KMS-11 (cell line): Measurements from ENCODE around the gene ZBTB25.
A peak's percentile ranks its signal among the peaks of the same experiment; 100 is the strongest.

ENCODE experiments used
- H2AFZ ChIP-seq: fragments of 200-600 bp; sonication (generic); 2 replicates; pipeline ENCODE4 v1.6.1; 2016; ENCODE audit warnings: antibody characterized with exemption, mixed run types, low read depth
- H3K27ac ChIP-seq: fragments of 200-600 bp; sonication (generic); 2 replicates; pipeline ENCODE4 v1.6.1; 2016; ENCODE audit warnings: mild to moderate bottlenecking, mixed run types
- H3K27me3 ChIP-seq: fragments of 200-600 bp; sonication (generic); 2 replicates; pipeline ENCODE4 v1.6.1; 2017; ENCODE audit warnings: mild to moderate bottlenecking, low read depth, mixed run types, moderate library complexity; ENCODE audit not compliant: insufficient read depth
- H3K36me3 ChIP-seq: fragments of 200-600 bp; sonication (generic); 2 replicates; pipeline ENCODE4 v1.6.1; 2017; ENCODE audit warnings: mild to moderate bottlenecking, mixed run types; ENCODE audit not compliant: insufficient read depth
- H3K4me1 ChIP-seq: fragments of 200-600 bp; sonication (generic); 2 replicates; pipeline ENCODE4 v1.6.1; 2016; ENCODE audit warnings: mild to moderate bottlenecking, low read depth, mixed run types; ENCODE audit not compliant: poor library complexity, severe bottlenecking
- H3K4me2 ChIP-seq: fragments of 200-600 bp; sonication (generic); 2 replicates; pipeline ENCODE4 v1.7.0; 2016; ENCODE audit warnings: mild to moderate bottlenecking, mixed run types
- H3K4me3 ChIP-seq: fragments of 200-600 bp; sonication (generic); IDR thresholded peaks from 2 replicates; pipeline ENCODE4 v1.6.1; 2017; ENCODE audit warnings: low read depth, low read length, mixed read lengths; ENCODE audit not compliant: insufficient read depth
- H3K79me2 ChIP-seq: fragments of 200-600 bp; sonication (generic); 2 replicates; pipeline ENCODE4 v1.6.1; 2016; ENCODE audit warnings: low read depth, mixed run types; ENCODE audit not compliant: insufficient read depth
- H3K9ac ChIP-seq: fragments of 200-600 bp; sonication (generic); 2 replicates; pipeline ENCODE4 v1.6.1; 2016; ENCODE audit warnings: mild to moderate bottlenecking, mixed run types
- H4K20me1 ChIP-seq: fragments of 200-600 bp; sonication (generic); 2 replicates; pipeline ENCODE4 v1.6.1; 2016; ENCODE audit warnings: mild to moderate bottlenecking, mixed run types; ENCODE audit not compliant: insufficient read depth
- CTCF ChIP-seq: fragments of 200-600 bp; sonication (generic); conservative IDR thresholded peaks from 2 replicates; pipeline ENCODE4 v1.6.1; 2017; ENCODE audit warnings: low read depth, mild to moderate bottlenecking, antibody characterized with exemption, low read length, moderate library complexity, mixed read lengths

The ZBTB25 gene

GRCh38 chr14:64419003-64419402 is 84.6 kb downstream of the ZBTB25 start:
- Histone ChIP-seq H4K20me1 (no peaks in the 10 kb centered on the region), H2AFZ (no peak overlapping the region), H3K36me3 (no peaks in the 10 kb centered on the region), H3K27me3 (no peaks in the 10 kb centered on the region), H3K9ac (no peak overlapping the region), H3K4me3 (no peak overlapping the region), H3K79me2 (no peaks in the 10 kb centered on the region), H3K27ac (no peak overlapping the region), H3K4me2 (no peak overlapping the region), H3K4me1 (peaks cover 40% of the 10 kb centered on the region)
- TF ChIP-seq CTCF = no peak

DNA sequence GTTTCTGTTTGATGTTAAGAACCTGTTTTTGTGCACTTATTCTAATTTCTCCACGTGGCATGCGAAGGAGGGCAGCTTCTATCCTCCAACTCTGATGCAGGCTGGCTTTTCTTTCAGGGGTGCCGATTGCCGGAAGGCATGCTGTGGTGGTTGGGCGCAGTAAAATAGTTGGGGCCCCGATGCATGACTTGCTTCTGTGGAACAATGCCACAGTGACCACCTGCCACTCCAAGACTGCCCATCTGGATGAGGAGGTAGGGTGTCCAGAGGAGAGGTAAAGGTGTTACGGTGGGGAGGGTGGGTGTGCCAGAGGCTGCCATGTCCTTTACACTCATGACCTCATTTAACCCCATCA is 85.9 kb downstream of the ZBTB25 start:
- no peak overlapping the region for H3K4me2 ChIP-seq
- H3K4me1 ChIP-seq = peaks cover 37% of the 10 kb centered on the region
- no peak overlapping the region for H3K27ac ChIP-seq
- H3K9ac ChIP-seq = no peak overlapping the region
- TF ChIP-seq CTCF = no peak
- no peak overlapping the region for H3K4me3 ChIP-seq
- no peaks in the 10 kb centered on the region for H3K36me3 ChIP-seq
- no peak overlapping the region for H2AFZ ChIP-seq
- H3K79me2 ChIP-seq = no peaks in the 10 kb centered on the region
- H3K27me3 ChIP-seq = no peaks in the 10 kb centered on the region
- no peaks in the 10 kb centered on the region for H4K20me1 ChIP-seq

GRCh38 chr14:64417055-64417770 is 86.4 kb downstream of the ZBTB25 start:
- Histone ChIP-seq H3K9ac (no peak overlapping the region), H2AFZ (no peak overlapping the region), H3K4me1 (peaks cover 33% of the 10 kb centered on the region), H3K36me3 (no peaks in the 10 kb centered on the region), H3K4me3 (no peak overlapping the region), H3K4me2 (no peak overlapping the region; the same call in 1 of the 2 replicates), H3K27me3 (no peaks in the 10 kb centered on the region), H4K20me1 (no peaks in the 10 kb centered on the region), H3K79me2 (no peaks in the 10 kb centered on the region), H3K27ac (no peak overlapping the region)
- no peak for TF ChIP-seq CTCF

GRCh38 chr14:64416348-64416932 is 87.2 kb downstream of the ZBTB25 start:
- Histone ChIP-seq H3K4me3 (no peak overlapping the region), H3K79me2 (no peaks in the 10 kb centered on the region), H3K4me1 (peaks cover 29% of the 10 kb centered on the region), H3K4me2 (peak overlapping the region; percentile 51), H2AFZ (no peak overlapping the region), H4K20me1 (no peaks in the 10 kb centered on the region), H3K27me3 (no peaks in the 10 kb centered on the region), H3K27ac (no peak overlapping the region), H3K9ac (no peak overlapping the region), H3K36me3 (no peaks in the 10 kb centered on the region)
- no peak for TF ChIP-seq CTCF
